DOHH2 (cell line): ENCODE results near the gene MPRIP.

Source experiments
- H3F3A ChIP-seq: fragments of 200-600 bp; sonication (generic), shearing (Covaris generic); 2 replicates; pipeline ENCODE4 v1.6.0; 2016; ENCODE audit warnings: antibody characterized with exemption, mild to moderate bottlenecking; ENCODE audit not compliant: control insufficient read depth, insufficient read depth
- H3K27ac ChIP-seq: fragments of 200-600 bp; sonication (generic); 2 replicates; pipeline ENCODE4 v1.5.1; 2014; ENCODE audit warnings: low read depth, mild to moderate bottlenecking, low read length, moderate library complexity
- H3K27me3 ChIP-seq: fragments of 200-600 bp; sonication (generic); 2 replicates; pipeline ENCODE4 v1.6.1; 2014; ENCODE audit warnings: mild to moderate bottlenecking, low read length, mixed read lengths; ENCODE audit not compliant: control insufficient read depth
- H3K36me3 ChIP-seq: fragments of 200-600 bp; sonication (generic); 2 replicates; pipeline ENCODE4 v1.6.1; 2014; ENCODE audit warnings: mild to moderate bottlenecking, low read length, moderate library complexity, mixed read lengths; ENCODE audit not compliant: control insufficient read depth
- H3K4me1 ChIP-seq: fragments of 200-600 bp; sonication (generic); 2 replicates; pipeline ENCODE4 v1.6.1; 2014; ENCODE audit warnings: mild to moderate bottlenecking, low read length, mixed read lengths; ENCODE audit not compliant: control insufficient read depth
- H3K4me2 ChIP-seq: fragments of 200-600 bp; sonication (generic); 2 replicates; pipeline ENCODE4 v1.6.0; 2014; ENCODE audit warnings: mild to moderate bottlenecking, low read length, moderate library complexity
- H3K4me3 ChIP-seq: fragments of 200-600 bp; sonication (generic); 2 replicates; pipeline ENCODE4 v1.5.1; 2014; ENCODE audit warnings: mild to moderate bottlenecking, low read length, mixed read lengths
- H3K79me2 ChIP-seq: fragments of 200-600 bp; sonication (generic); 2 replicates; pipeline ENCODE4 v1.6.1; 2014; ENCODE audit warnings: mild to moderate bottlenecking, low read length, mixed read lengths; ENCODE audit not compliant: control insufficient read depth
- H3K9me2 ChIP-seq: fragments of 200-600 bp; sonication (generic); replicated peaks from 2 replicates; pipeline ENCODE4 v1.6.1; 2014; ENCODE audit warnings: mild to moderate bottlenecking, low read length, mixed read lengths; ENCODE audit not compliant: control insufficient read depth
- H3K9me3 ChIP-seq: fragments of 200-600 bp; sonication (generic); 2 replicates; pipeline ENCODE4 v1.6.1; 2014; ENCODE audit warnings: antibody characterized with exemption, low read length, mixed read lengths; ENCODE audit not compliant: control insufficient read depth, insufficient read depth
- H4K20me1 ChIP-seq: fragments of 200-600 bp; sonication (generic); 2 replicates; pipeline ENCODE4 v1.6.0; 2014; ENCODE audit warnings: low read depth, mild to moderate bottlenecking, antibody characterized with exemption, low read length, moderate library complexity; ENCODE audit not compliant: control insufficient read depth, insufficient read depth
- EZH2phosphoT487 ChIP-seq: fragments of 200-600 bp; sonication (generic); IDR thresholded peaks from 2 replicates; pipeline ENCODE4 v1.6.1; 2017; ENCODE audit warnings: borderline replicate concordance, mild to moderate bottlenecking, antibody characterized with exemption, low read length, moderate library complexity, mixed read lengths
- TF ChIP-seq, protein P1 (sequence below): fragments of 200-600 bp; sonication (generic); IDR thresholded peaks from one replicate; pipeline ENCODE4 v1.5.1; 2014; ENCODE audit warnings: antibody characterized with exemption, mild to moderate bottlenecking, low read depth, low read length; ENCODE audit not compliant: poor library complexity, severe bottlenecking

The MPRIP gene

DNA sequence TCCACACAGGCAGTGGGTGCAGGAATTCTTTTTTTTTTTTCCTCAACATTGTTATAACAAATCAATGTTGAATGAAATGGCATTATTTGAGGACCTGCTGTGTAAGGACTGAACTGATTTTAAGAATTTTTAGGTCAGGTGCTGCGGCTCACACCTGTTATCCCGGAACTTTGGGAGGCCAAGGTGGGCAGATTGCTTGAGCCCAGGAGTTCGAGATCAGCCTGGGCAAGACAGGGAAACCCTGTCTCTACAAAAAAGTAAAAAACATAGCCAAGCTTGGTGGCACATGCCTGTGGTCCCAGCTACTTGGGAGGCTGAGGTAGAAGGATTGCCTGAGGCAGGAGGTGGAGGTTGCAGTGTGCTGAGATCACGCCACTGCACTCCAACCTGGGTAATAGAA lies 12.4 kb downstream of the MPRIP start:
- no peaks in the 10 kb centered on the region for H3F3A ChIP-seq
- H3K9me2 ChIP-seq, result no peaks in the 10 kb centered on the region
- peaks cover 8% of the 10 kb centered on the region for H3K36me3 ChIP-seq
- H3K4me2 ChIP-seq, result no peak overlapping the region
- H3K4me1 ChIP-seq, result peaks cover 19% of the 10 kb centered on the region
- no peaks in the 10 kb centered on the region for H3K27me3 ChIP-seq
- H3K27ac ChIP-seq, result no peak overlapping the region
- H4K20me1 ChIP-seq, result peaks cover 18% of the 10 kb centered on the region
- peaks cover 90% of the 10 kb centered on the region for H3K79me2 ChIP-seq
- H3K9me3 ChIP-seq, result no peaks in the 10 kb centered on the region
- TF ChIP-seq, protein P1, sequence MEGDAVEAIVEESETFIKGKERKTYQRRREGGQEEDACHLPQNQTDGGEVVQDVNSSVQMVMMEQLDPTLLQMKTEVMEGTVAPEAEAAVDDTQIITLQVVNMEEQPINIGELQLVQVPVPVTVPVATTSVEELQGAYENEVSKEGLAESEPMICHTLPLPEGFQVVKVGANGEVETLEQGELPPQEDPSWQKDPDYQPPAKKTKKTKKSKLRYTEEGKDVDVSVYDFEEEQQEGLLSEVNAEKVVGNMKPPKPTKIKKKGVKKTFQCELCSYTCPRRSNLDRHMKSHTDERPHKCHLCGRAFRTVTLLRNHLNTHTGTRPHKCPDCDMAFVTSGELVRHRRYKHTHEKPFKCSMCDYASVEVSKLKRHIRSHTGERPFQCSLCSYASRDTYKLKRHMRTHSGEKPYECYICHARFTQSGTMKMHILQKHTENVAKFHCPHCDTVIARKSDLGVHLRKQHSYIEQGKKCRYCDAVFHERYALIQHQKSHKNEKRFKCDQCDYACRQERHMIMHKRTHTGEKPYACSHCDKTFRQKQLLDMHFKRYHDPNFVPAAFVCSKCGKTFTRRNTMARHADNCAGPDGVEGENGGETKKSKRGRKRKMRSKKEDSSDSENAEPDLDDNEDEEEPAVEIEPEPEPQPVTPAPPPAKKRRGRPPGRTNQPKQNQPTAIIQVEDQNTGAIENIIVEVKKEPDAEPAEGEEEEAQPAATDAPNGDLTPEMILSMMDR, result no peak
- no peak for TF ChIP-seq EZH2phosphoT487
- H3K4me3 ChIP-seq, result no peak overlapping the region

DNA sequence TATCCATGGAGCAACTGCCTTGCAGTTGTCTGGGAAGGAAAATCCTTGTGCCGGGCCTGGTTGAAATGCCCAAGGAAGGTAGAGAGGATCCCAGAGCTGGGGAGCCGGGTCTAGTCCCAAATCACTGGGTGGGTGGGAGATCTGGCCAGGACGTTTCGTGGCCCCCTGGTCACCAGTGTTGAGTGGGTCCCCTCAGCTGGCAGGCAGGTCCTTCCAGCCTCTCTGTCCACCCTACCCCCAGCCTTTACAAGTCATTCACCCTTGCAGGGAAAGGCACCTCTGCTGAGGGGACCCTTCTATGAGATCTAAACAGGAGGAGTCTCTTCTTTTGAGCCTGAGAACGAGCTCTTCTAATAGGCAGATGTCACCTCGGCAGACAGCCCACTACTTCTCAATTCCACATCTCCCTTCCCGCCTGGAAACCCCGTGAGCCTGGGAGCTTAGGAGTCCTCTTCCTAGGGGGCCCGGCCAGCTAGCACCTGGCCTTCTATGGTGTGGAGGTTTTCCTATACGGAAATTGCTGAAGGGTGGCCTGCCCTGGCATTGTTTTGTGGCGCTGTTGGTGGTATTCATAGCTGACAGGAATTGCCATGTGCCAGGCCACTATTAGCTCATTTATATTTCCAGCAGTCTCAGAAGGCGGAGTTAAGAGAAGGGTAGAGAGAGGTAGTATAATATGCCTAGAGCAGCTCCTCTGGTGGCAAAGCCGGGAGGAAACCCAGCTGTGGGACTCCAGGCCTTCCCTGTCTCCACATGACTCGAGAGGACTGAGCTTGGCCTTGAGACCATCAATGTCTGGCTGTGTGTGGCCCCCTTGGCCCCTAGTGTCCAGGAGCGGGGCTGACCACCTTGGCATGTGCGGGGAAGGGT lies 13.3 kb downstream of the MPRIP start:
- Histone ChIP-seq H3K36me3 (peaks cover 8% of the 10 kb centered on the region), H3K4me3 (no peak overlapping the region), H3K79me2 (peaks cover 94% of the 10 kb centered on the region), H3K9me2 (no peaks in the 10 kb centered on the region), H3K4me2 (no peak overlapping the region), H4K20me1 (peaks cover 24% of the 10 kb centered on the region), H3K27ac (no peak overlapping the region), H3K9me3 (no peaks in the 10 kb centered on the region), H3F3A (no peaks in the 10 kb centered on the region), H3K27me3 (no peaks in the 10 kb centered on the region), H3K4me1 (peaks cover 19% of the 10 kb centered on the region)
- TF ChIP-seq EZH2phosphoT487, result no peak
- TF ChIP-seq, protein P1, result no peak

DNA sequence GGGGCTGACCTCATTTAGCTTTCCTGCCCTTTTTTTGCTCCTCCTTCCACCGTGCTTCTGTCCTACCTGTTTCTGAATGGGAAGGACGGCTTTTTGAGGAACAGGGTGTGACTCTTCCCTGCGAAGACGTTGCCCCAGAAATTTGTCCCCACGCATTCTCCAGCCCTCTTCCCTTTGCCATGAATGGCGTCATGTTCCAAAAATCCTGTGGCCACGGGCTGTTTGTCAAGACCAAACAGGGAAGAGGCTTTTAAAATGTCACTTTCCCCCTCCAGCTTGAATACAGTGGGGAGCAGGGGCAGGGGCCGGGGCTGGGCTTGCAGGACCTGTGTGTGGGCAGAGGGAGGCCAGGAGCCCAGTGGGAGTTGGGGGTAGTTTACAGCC lies 13.9 kb downstream of the MPRIP start:
- no peak overlapping the region for H3K4me2 ChIP-seq
- no peak overlapping the region for H3K27ac ChIP-seq
- peaks cover 16% of the 10 kb centered on the region for H3K4me1 ChIP-seq
- no peaks in the 10 kb centered on the region for H3K27me3 ChIP-seq
- TF ChIP-seq, protein P1, result no peak
- peaks cover 94% of the 10 kb centered on the region for H3K79me2 ChIP-seq
- H3F3A ChIP-seq, result no peaks in the 10 kb centered on the region
- H3K9me2 ChIP-seq, result no peaks in the 10 kb centered on the region
- H3K4me3 ChIP-seq, result no peak overlapping the region
- H4K20me1 ChIP-seq, result peaks cover 24% of the 10 kb centered on the region
- H3K36me3 ChIP-seq, result peaks cover 8% of the 10 kb centered on the region
- no peaks in the 10 kb centered on the region for H3K9me3 ChIP-seq
